Cardiac septum (tissue), 1 donor: ENCODE data around the gene CBFA2T3. TPM values are rescaled to one million over a fixed set of nuclear protein-coding genes. Genes with fewer than 3 reads are reported as not detected.
"Not testable (repeated sequence)": the region's sequence is repeated elsewhere in the genome, so short reads cannot be mapped to it uniquely, and the experiment has no call there.

Experiments
- DNase-seq: peaks from one replicate; pipeline ENCODE4 v3.0.0-alpha.2; 2020; ENCODE audit warnings: low spot score
- intact Hi-C: fragments of 100-400 bp; cut with DNase I; formaldehyde crosslinking; loops from one replicate; pipeline ENCODE4 v1.14.0; 2022
- total RNA-seq: library from RNA; stranded (reverse); fragmentation: NEBNext Ultra II Directional; extraction: Animal tissue kit (Norgen Biotek cat#: 25700); gene quantifications from one replicate; pipeline ENCODE4 v1.2.1, GENCODE V29; 2021
- donor health status: DM: no; HTN: no; CAD: no.

The CBFA2T3 gene
- total RNA-seq, 1 donor from 2014 or later = 5.9 TPM

DNA sequence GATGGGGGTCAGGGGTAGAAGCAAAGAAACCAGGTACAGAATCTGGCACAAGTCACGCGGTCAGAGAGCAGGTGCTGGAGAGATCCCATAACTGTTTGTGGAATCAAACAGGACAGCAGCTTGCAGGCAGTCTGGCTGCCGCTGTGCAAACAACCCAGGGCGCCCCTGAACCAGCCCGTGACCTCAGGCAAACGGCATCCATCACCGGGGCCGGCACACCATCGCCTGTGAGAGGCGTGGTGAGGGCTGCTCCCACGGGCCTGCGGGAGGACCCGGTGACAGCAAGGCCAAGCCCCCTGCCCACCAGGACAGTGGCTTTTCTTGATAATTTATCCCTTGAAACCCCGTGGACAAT, 47.9 kb downstream of the CBFA2T3 start:
- DNase-seq = no peak
- intact Hi-C loops = no loop called here

DNA sequence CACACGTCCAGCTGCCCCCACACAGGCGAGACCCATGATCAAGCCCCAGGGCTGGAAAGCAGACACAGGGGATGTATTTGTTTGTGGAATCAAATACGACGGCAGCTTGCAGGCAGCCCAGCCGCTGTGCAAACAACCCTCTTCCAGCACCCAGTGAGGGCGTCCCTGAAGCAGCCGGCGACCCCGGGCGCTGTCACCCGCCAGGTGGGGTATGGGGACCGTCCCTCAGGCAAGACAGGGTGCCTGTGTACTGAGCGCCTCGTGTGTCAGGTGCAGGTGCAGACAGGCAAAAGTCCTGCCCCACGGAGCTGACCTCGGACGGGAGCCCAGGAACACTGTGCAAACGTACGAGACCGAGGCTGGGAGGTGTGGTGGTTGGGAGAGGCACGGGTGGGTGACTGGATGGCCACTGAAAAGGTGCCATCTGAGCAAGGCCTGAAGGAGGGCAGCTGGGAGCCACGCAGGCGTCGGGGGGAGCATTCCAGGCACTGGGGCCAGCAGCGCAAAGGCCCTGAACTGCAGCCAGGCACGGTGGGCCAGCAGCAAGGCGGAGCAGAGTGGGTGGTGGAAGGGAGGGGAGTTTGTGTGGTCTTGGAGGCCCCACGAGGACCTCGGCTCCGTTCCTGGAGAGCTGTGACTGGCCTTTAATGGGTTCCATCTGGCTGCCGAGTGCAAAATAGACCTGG, 48.5 kb downstream of the CBFA2T3 start:
- DNase-seq = no peak
- intact Hi-C loops = no loop called here

DNA sequence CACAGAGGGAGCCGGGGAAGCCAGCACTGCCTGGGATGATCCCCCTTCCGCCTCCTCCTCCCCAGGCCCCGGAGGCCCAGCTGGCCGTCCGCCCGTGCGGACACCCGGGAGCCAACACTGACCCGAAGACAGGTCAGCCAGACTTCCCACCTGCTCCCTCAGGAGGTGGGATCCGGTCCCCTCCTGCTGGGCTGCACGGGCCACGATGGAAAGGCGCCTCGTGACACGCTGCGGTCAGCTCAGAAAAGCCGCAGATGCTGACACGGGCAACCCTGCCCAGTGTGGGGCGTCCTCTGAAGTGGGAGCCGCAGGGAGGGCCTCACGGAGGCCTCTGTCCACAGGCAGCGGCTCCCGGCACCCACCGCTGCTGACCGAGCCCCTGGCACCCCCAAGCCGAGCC, 49.3 kb downstream of the CBFA2T3 start:
- DNase-seq = no peak
- intact Hi-C loops = no loop called here

DNA sequence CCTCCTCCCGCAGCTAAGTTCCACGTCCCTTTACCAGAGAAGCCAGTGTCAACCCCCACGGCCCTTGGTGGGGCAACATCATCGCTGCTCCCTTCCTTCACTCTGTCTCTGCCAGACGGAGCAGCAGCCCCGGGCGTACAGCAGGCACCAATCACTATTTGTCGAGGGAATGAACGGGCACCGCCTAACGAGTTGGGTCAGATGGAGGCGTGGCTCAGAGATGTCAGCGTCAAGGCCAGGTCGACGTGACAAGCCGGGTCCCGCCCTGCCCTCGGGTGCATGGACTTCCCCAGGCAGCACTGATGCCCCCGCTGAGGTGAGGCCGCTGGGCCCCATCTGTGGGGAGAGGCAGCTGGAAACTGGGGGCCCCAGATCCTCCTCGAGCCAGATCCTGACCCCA, 50.0 kb downstream of the CBFA2T3 start:
- DNase-seq = no peak

DNA sequence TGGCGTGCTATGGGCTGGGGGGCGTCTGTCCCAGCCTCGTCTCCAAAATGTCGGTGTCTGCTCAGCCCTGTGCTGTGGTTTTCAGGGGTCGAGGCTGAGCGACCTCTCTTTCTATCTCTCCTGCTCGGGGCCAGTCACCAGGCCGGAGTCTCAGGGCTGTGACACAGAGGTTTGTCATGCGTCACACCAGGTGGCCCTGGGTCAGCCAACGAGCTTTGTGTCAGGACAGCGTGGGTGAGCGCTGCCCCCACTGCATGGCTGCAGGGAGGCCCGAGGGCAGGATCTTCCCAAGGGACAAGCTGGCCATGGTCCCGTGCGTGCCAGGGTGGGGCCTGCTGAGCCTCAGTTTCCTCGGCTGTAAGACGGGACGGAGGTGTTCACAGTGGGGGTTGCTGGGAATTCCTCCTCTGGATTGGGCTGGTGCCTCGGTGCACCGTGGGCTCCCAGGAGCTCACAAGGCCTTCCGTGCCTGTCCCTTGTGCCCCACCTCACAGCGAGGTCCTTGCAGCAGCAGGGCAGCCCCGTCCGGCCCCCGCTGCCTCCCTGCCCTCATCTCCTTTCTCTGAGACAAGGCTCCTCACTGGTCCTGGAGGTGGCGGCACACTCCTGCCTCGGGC, 50.5 kb downstream of the CBFA2T3 start:
- intact Hi-C loops = no loop called here
- DNase-seq = no peak

More for the DNA sequence above, 50.0 kb downstream of the CBFA2T3 start:
- intact Hi-C loops = no loop called here

DNA sequence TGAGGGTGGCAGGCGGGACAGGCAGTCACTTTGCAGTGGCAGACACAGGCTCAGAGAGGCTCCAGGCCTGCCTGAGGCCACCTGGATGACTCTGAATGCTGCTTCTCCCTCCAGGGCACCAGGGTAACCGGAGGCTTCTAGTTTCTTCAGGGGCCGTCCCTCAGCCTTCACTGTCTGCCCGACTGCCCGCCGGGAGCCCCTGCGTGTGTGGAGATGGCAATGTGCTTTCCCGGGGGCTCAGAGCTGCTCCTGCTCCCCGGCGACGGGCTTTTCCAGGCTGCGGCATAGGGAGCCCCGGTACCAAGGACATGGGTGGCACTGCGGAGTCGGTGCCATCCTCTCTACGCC, 51.5 kb downstream of the CBFA2T3 start:
- no peak for DNase-seq
- intact Hi-C loops = no loop called here

DNA sequence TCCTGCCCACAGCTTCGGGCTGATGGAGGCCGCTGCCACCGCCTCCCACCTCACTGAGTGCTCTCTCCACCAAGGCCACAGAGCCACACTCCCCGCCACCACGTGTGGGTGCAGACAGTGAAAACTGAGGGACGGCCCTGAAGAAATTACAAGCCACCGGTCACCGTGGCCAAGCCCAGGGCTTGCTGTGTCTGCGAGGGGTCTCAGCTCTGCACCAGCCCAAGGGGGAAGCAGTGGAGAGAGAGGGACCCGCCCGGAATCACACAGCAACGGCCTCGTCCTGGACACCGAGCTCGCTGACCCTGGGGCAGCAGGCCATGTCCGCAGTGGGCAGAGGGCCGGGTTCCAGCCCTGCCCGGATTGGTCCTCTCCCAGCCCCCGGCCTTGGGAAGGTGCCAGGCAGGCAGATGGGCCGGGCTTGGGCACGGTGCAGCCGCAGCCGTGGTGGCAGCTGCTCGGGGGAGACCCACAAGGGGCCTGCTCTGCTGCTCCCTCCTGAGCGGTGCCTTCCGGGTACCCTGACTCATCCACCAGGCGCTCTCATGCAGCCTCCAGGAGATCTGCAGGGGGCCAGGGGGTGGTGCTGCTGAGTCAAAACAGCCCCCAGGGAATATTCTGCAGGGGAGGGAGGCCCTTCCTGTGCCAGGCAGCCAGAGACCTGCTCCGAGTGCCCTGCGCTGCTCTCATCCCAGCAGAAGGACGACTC, 52.0 kb downstream of the CBFA2T3 start:
- intact Hi-C loops = no loop called here
- DNase-seq = no peak

DNA sequence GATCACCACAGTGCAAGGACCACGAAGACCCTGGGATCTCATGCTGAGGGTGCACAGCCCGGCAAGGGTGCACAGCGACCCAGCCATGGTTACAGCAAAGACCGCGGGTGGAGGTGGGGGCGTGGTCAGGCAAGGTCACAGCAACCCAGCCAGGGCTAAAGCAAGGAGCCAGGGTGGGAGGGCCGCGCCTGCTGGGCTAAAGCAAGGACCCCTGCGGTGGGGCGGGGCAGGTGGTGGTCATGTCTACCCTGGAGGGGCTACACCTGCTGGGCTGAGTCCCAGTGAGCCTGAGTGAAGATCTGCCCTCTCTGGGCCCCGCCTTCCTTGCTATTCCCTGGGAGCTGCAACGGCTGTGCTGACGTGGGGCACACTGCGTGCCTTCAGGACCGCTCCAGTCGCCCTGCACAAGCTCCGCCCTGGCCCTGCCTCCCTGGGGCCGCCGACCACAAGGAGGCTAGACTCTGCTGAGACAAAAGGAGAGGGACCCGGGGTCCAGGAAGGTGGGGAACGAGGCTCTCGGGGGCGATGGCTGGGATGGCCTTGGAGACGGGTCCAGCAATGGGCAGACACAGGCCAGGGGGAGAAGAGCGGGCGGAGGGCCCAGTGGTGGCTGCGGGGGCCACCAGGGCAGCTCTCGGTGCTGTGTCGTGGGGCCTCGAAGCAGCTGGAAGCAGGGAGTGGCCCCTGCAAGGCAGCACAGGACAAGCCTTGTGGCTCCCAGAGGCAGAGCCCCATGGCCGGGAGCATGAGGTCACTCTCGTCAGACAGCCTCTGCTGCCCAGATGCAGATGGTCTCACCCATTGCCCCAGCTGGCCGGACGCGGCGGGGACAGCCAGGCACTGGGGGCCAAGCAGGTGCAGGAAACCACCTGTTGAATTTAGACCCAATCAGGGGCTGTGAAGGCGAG, 52.8 kb downstream of the CBFA2T3 start:
- DNase-seq = no peak
- intact Hi-C loops = no loop called here

DNA sequence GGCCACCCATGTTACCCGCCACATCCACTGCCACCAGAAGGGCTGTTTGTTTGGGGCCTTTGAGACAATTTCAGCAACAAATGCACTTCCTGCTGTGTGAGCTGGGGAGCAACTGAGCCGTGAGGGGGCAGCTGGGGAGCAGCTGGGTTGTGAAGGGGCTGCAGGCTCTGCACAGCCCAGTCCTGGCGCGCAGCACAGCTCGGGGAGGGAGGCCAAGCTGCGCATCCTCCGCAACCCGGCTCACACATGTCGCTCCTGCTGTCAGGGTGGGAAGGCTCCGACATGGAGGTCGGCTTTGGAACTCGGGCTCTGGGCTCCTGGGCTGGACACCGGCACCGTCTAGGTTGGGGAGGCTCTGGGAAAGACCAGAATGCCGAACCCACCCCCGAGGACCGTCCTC, 53.6 kb downstream of the CBFA2T3 start:
- intact Hi-C loops = no loop called here
- no peak for DNase-seq

DNA sequence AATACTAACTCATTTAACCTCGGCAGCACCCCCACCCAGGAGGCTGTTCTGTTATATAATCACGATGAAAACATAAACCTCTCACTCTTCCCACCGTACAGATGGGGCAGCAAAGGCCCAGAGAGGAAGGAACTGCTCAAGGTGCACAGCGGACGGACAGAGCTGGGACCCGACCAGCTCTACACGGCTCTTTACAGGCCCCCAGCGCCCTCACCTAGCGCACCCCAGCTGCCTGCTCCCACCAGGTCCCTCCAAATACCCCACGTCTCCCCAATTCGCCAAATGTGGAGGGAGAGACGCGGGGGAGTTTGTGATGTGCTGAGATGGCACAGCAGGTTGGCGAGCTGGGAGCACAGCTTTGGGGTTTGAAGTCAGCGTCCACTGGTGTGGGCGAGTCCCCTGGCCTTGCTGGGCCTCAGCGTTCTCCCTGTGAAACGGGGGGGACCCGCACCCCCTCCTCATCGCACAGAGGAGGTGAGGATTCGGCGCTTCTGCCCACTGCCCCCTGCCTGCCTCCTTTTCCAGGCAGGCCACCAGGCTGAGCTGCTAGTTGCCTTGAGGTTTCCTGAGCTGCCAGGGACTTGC, 54.1 kb downstream of the CBFA2T3 start:
- intact Hi-C loops = no loop called here
- no peak for DNase-seq

DNA sequence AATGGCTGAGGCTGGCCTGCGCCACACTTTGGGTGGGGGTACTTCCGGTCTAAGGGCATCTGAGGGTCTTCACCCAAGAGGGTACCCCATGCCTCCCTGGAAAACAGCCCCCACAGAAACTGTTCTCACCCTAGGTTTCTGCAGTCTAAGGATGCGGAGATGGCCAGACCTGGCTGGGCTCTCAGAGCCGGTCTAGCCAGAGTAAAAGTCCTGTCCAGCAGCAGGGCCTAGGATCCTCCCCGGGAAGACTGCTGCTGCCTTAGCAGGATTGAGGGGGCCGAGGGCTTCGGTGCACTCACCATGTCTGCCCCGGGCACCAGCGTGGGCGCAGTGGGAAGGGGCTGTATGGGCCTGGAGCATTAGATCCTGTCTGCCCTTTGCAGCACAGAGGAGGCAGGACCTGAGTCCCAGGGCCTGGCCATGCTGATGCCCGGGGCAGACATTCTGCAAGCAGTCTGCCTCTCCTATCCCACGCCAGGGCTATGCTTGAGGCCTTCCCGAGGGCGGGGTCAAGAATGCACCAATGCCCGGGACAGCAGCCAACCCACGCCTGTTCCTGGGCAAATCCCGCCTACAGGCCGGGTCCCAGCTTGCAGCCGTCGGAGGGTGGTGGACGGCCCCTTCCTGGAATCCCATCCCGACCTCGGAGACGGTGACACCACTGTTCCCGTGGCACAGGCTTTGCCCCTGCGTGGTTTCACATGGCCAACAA, 54.7 kb downstream of the CBFA2T3 start:
- intact Hi-C loops = no loop called here
- peak; percentile 89 for DNase-seq

DNA sequence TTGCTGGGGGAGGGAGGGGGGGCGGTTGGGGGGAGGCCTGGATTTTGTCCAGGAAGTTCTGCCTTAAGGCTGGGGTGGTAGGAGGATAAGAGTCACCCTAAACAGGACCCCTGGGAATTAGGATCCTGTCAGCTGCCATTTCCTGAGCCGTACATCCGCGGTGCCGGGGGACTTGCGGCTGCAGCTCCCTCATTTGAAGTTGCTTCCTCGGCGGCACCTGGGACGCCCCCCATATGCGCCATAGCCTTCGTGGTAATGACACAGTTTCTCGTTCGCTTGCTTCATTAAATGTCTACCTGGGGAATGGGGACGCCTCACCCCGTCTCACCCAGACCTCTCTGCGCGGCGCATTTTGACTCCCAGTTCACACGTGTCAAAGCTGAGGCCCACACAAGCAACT, 55.4 kb downstream of the CBFA2T3 start:
- intact Hi-C loops = loop anchor here (2.0 kb wide), 1 partner anchor 35 kb away; no protein-coding TSS in a partner anchor
- no peak for DNase-seq

DNA sequence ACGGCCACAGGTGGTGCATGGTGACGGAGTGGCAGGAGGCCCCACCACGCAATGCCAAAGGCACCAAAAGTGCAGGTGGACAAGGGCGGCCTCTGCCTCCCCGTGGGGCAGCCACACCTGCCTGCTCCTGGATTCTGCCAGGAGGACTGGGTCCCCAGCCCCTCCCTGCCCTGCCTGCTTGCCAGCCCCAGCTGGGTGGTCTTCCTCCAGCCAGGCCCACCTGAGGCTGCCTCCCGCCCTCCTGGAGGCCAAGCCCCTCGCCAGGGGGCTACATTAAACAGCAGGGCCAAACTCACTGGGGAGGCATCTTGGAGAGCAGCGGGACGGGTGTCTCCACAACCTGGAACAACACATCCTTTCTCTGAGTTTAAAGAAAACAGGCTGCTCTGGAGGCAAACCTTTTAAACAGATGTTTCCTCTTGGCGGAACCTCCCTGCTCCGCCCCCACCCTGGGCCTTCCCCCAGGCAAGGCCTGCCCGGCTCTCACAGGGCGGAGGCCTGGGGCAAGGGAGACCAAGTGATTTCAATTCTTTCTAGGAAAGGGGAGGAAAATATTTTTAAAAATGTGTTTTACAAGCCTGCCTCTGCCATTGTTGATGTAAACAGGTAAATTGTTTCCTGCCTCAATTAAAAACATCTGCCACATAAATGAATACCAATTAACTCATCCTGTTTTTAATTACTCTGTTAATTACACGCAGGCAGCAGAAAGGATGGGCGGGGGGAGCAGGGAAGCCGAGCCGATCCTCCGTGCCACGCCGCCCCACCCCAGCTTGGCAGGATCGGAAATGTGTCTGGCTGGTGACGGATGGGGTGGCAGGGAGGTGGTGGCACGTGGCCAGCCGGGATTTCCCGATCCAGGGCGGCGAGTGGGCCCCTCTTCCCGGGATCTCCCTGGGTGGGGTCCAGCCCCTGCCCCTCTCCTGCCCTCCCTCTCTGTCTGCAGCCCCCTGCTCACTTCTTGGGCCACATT, 56.1 kb downstream of the CBFA2T3 start:
- DNase-seq = peak; percentile 86
- intact Hi-C loops = loop anchor here (2.0 kb wide), 1 partner anchor 34 kb away; no protein-coding TSS in a partner anchor

DNA sequence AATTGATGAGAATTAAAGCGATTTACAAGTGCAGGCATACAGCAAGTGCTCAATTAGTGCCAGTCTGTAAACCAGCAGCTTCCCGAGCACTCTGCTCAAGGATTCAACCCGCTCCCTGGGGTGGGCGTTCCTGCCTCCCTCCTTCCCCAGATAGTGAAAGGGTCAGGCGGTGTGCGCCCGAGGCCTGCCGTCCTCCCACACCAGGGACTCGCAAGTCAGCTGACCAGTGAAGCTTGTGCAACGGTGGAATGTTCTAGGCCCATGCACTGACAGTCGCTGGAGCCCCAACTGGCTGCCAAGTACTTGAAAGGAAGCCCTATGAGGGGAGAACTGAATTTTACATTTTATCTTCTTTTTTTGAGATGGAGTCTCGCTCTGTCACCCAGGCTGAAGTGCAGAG, 57.1 kb downstream of the CBFA2T3 start:
- no peak for DNase-seq
- intact Hi-C loops = loop anchor here (2.0 kb wide), 1 partner anchor 33 kb away; no protein-coding TSS in a partner anchor

DNA sequence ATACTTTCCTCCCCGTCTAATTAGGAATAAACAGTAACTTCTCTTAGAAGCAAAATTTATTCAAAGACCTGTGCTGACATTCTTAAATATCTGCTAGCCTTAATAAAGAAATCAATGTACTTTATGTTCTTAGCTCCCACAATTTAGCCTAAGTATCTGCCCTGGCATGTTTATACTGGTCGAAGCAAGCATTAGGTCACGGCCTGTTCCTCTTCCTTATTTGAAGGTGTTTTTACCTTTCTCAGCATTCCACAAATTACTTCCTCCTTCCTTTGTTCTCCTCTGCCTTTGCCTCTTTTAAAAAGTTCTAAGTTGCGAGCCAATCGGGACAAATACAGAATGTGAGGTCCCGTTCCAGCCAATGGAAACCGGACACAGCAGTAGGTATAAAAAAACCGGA, 58.1 kb downstream of the CBFA2T3 start:
- intact Hi-C loops, DNase-seq: not testable (repeated sequence)

DNA sequence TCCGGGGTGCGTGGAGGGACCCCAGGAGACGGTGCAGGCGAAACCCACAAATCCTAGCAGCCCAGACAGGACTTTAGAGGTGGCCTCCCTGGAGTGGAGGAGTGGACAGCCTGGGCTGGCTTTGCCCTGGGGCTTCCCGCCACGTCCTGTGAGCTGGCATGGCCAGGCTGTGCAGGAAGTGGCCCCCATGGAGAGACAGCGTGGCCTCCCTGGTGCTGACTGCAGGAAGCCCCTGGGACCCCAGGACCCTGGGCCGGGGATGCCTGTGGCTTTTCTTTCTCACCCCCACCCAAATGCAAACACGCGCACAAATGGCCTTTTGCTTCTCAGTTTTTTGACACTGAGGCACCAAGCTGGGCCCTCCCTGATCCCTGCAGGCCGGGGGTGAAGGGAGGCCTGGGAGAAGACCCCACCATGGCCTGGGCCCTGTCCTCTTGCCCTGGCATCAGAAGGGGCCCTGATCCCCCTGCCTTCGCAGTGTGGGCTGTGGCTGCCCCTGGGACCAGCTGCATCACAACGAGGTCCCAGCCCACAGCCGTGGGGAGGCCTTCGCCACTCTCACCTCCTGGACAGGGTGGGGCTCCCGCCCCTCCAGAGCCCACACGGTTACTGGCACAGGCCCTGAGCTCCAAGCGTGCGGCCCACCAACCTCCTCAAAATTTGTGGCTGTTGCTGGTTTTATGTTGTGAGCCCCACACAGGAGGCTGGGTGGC, 58.9 kb downstream of the CBFA2T3 start:
- intact Hi-C loops = no loop called here
- DNase-seq = no peak
